Skin of body (tissue), 2 donors: ENCODE results near the gene SGSM2. TPM values are rescaled to one million over a fixed set of nuclear protein-coding genes. Genes with fewer than 3 reads are reported as not detected.
A peak's percentile ranks its signal among the peaks of the same experiment; 100 is the strongest.

Experiments used
- DNase-seq: peaks from one replicate; lab custom pipeline; 2025; lab: John Stamatoyannopoulos, UW
- total RNA-seq: library from RNA; depleted of rRNA; stranded (reverse); fragments of >200 nt; gene quantifications from one replicate; pipeline ENCODE4 v1.2.3, GENCODE V29; 2014

The SGSM2 gene
- total RNA-seq, 1 donor from 2014 or later, result 36.3 TPM

GRCh38 chr17:2397247-2398171 is 60.2 kb downstream of the SGSM2 start:
- DNase-seq, result no peak

GRCh38 chr17:2398182-2398581 is 60.9 kb downstream of the SGSM2 start:
- no peak for DNase-seq

GRCh38 chr17:2398655-2399571 is 61.6 kb downstream of the SGSM2 start:
- no peak for DNase-seq

- DNase-seq, result peak; percentile 95
These were observed 62.5 kb downstream of the SGSM2 start for GRCh38 chr17:2399572-2400473.

GRCh38 chr17:2400474-2400866 is 63.2 kb downstream of the SGSM2 start:
- peak; percentile 30 for DNase-seq

- peak; percentile 99 for DNase-seq
These were observed 63.6 kb downstream of the SGSM2 start, which contains the start of gene MNT for GRCh38 chr17:2400877-2401425. TSS of gene MNT (minus strand) at chr17:2401060. CDS start at chr17:2400712, 348 bp downstream.

- DNase-seq, result peak; percentile 99
These were observed 64.3 kb downstream of the SGSM2 start for GRCh38 chr17:2401426-2402221.

GRCh38 chr17:2402544-2402943 is 65.2 kb downstream of the SGSM2 start:
- DNase-seq, result no peak

- no peak for DNase-seq
These were observed 65.7 kb downstream of the SGSM2 start for GRCh38 chr17:2403044-2403443.

GRCh38 chr17:2405247-2405926 is 68.1 kb downstream of the SGSM2 start:
- DNase-seq, result peak; percentile 57

- DNase-seq, result no peak
These were observed 69.1 kb downstream of the SGSM2 start for GRCh38 chr17:2406271-2406902.

- DNase-seq, result peak; percentile 23
These were observed 69.8 kb downstream of the SGSM2 start for GRCh38 chr17:2406903-2407790.

GRCh38 chr17:2410951-2411350 is 73.7 kb downstream of the SGSM2 start:
- no peak for DNase-seq

GRCh38 chr17:2412561-2413021 is 75.3 kb downstream of the SGSM2 start:
- DNase-seq, result no peak

- no peak for DNase-seq
These were observed 77.3 kb downstream of the SGSM2 start for GRCh38 chr17:2414446-2415064.

- DNase-seq, result no peak
These were observed 77.8 kb downstream of the SGSM2 start for GRCh38 chr17:2415081-2415480.
